HCT116 (cell line): ENCODE measurements around the gene SNCA. TPM values are rescaled to one million over a fixed set of nuclear protein-coding genes. Genes with fewer than 3 reads are reported as not detected.

Experiments
- ATAC-seq: fragments of 200-7000 bp; cut with Tn5 transposase; 2 replicates; pipeline ENCODE4 v1.9.1; 2020; ENCODE audit warnings: mild to moderate bottlenecking, moderate library complexity
- BruUV-seq: library from RNA; stranded (reverse); fragments of 400-500 nt; replicated peaks from 2 replicates; lab custom pipeline; 2021; lab: Mats Ljungman, UMichigan
- CTCF ChIA-PET: fragments of 300-600 bp; sonication (Branson Sonifier 250); formaldehyde crosslinking; loops from one replicate; lab custom pipeline; 2021; ENCODE audit warnings: antibody characterized with exemption; lab: Charles Lee
- POLR2A ChIA-PET: fragments of 300-600, 350-600 bp; sonication (Branson Sonifier 250); formaldehyde crosslinking; loops from one replicate; lab custom pipeline; 2021; ENCODE audit warnings: antibody characterized with exemption; lab: Charles Lee
- RAD21 ChIA-PET, 2 experiments: fragments of 300-600 bp; sonication (Branson Sonifier 250); formaldehyde crosslinking; loops; one replicate each; lab custom pipeline; 2023; ENCODE audit warnings: low total read pairs in 2 of 2; ENCODE audit not compliant: uncharacterized antibody in 2 of 2, unreplicated experiment in 2 of 2, low non-redundant PET in 1 of 2; lab: Charles Lee
- DNase-seq: peaks from one replicate; pipeline ENCODE4 v3.0.0-alpha.2; 2010; ENCODE audit warnings: low read depth, low spot score
- H2AFZ ChIP-seq: fragments of 200-600 bp; shearing (Covaris generic), sonication (generic); 2 replicates; pipeline ENCODE4 v1.6.1; 2017; ENCODE audit warnings: low read depth, mixed run types, mixed read lengths, antibody characterized with exemption, low read length; ENCODE audit not compliant: poor library complexity, severe bottlenecking
- H3K27ac ChIP-seq: 2 replicates; pipeline ENCODE4 v1.5.1; 2012; ENCODE audit warnings: low read depth, low read length
- H3K27me3 ChIP-seq: fragments of 200-600 bp; sonication (generic); 2 replicates; pipeline ENCODE4 v1.6.1; 2016; ENCODE audit warnings: mixed run types, low read length, mixed read lengths; ENCODE audit not compliant: insufficient read depth
- H3K36me3 ChIP-seq, 2 experiments: fragments of 200-500 bp in 1 of 2; fragments of 200-600 bp in 1 of 2; sonication (Bioruptor generic) in 1 of 2; sonication (generic) in 1 of 2; 2 replicates each; pipeline versions ENCODE4 v1.5.1 to v1.6.1; 2014 to 2016; ENCODE audit warnings: low read length in 2 of 2, inconsistent platforms in 1 of 2, mixed read lengths in 1 of 2, mixed run types in 1 of 2; ENCODE audit not compliant: insufficient read depth in 2 of 2, control insufficient read depth in 1 of 2
- H3K4me1 ChIP-seq, 2 experiments: fragments of 200-600 bp in 1 of 2; sonication (generic) in 1 of 2; 2 replicates each; pipeline versions ENCODE4 v1.5.1 to v1.6.1; 2012 to 2017; ENCODE audit warnings: low read length in 2 of 2, inconsistent platforms in 1 of 2, mild to moderate bottlenecking in 1 of 2, mixed read lengths in 1 of 2, mixed run types in 1 of 2, moderate library complexity in 1 of 2; ENCODE audit not compliant: insufficient read depth in 2 of 2, control insufficient read depth in 1 of 2
- H3K4me2 ChIP-seq: fragments of 200-600 bp; sonication (generic); 2 replicates; pipeline ENCODE4 v1.6.1; 2017; ENCODE audit warnings: mixed run types, low read length, mixed read lengths
- H3K4me3 ChIP-seq, 2 experiments: fragments of 200-600 bp in 1 of 2; sonication (generic) in 1 of 2; replicated peaks in 1 of 2; 2 replicates each; pipeline ENCODE4 v1.5.1; 2011 to 2016; ENCODE audit warnings: low read length in 2 of 2, control low read depth in 1 of 2, low read depth in 1 of 2, mild to moderate bottlenecking in 1 of 2, mixed read lengths in 1 of 2, mixed run types in 1 of 2
- H3K79me2 ChIP-seq: fragments of 200-600 bp; sonication (generic); 2 replicates; pipeline ENCODE4 v1.6.1; 2017; ENCODE audit warnings: mild to moderate bottlenecking, mixed run types, low read length, moderate library complexity, mixed read lengths; ENCODE audit not compliant: insufficient read depth
- H3K9ac ChIP-seq: fragments of 200-600 bp; sonication (generic); 2 replicates; pipeline ENCODE4 v1.6.1; 2016; ENCODE audit warnings: low read length, mixed read lengths
- H3K9me2 ChIP-seq: fragments of 200-600 bp; sonication (generic), shearing (Covaris generic); 2 replicates; pipeline ENCODE4 v1.6.1; 2017; ENCODE audit warnings: mixed run types, mild to moderate bottlenecking, moderate library complexity; ENCODE audit not compliant: insufficient read depth
- H3K9me3 ChIP-seq, 2 experiments: fragments of 200-500 bp in 1 of 2; fragments of 200-600 bp in 1 of 2; sonication (Bioruptor generic) in 1 of 2; sonication (generic) in 1 of 2; 2 replicates each; pipeline ENCODE4 v1.6.1; 2014 to 2017; ENCODE audit warnings: low read length in 2 of 2, mixed read lengths in 2 of 2, inconsistent platforms in 1 of 2, low read depth in 1 of 2, mild to moderate bottlenecking in 1 of 2, mixed run types in 1 of 2, moderate library complexity in 1 of 2; ENCODE audit not compliant: control insufficient read depth in 1 of 2, insufficient read depth in 1 of 2
- H4K20me1 ChIP-seq: fragments of 200-600 bp; sonication (generic), shearing (Covaris generic); 2 replicates; pipeline ENCODE4 v1.6.1; 2017; ENCODE audit warnings: mixed run types, mild to moderate bottlenecking, moderate library complexity; ENCODE audit not compliant: insufficient read depth
- CBX3 ChIP-seq: IDR thresholded peaks from 2 replicates; pipeline ENCODE4 v1.6.1; 2012; ENCODE audit warnings: low read depth
- EGR1 ChIP-seq: IDR thresholded peaks from 2 replicates; pipeline ENCODE4 v1.6.1; 2012; ENCODE audit warnings: low read depth
- ELF1 ChIP-seq: IDR thresholded peaks from 2 replicates; pipeline ENCODE4 v1.6.1; 2012; ENCODE audit warnings: low read depth, borderline replicate concordance
- EZH2 ChIP-seq: fragments of 200-600 bp; sonication (generic); IDR thresholded peaks from 2 replicates; pipeline ENCODE4 v1.6.1; 2017; ENCODE audit warnings: antibody characterized with exemption, mixed run types
- FOSL1 ChIP-seq: IDR thresholded peaks from 2 replicates; pipeline ENCODE4 v1.6.1; 2012; ENCODE audit warnings: low read depth
- JUND ChIP-seq: IDR thresholded peaks from 2 replicates; pipeline ENCODE4 v1.6.1; 2012
- POLR2A ChIP-seq: IDR thresholded peaks from 2 replicates; pipeline ENCODE4 v1.7.0; 2011; ENCODE audit warnings: borderline replicate concordance; ENCODE audit not compliant: insufficient read depth, insufficient read length; ENCODE audit errors: extremely low read depth
- SP1 ChIP-seq: IDR thresholded peaks from 2 replicates; pipeline ENCODE4 v1.6.1; 2012; ENCODE audit warnings: low read depth
- SRF ChIP-seq: IDR thresholded peaks from 2 replicates; pipeline ENCODE4 v1.6.1; 2012; ENCODE audit warnings: low read depth
- YY1 ChIP-seq: IDR thresholded peaks from 2 replicates; pipeline ENCODE4 v1.6.1; 2011; ENCODE audit warnings: low read length, low read depth, moderate library complexity, mild to moderate bottlenecking; ENCODE audit not compliant: insufficient replicate concordance; ENCODE audit errors: extremely low read depth
- ZFX ChIP-seq: fragments of 450-650 bp; IDR thresholded peaks from 2 replicates; pipeline ENCODE4 v1.6.1; 2017
- intact Hi-C: fragments of 100-400 bp; cut with micrococcal nuclease; formaldehyde crosslinking; loops from 2 replicates; pipeline ENCODE4 v1.10.0; 2022
- total RNA-seq: library from RNA; stranded (reverse); gene quantifications from one replicate; pipeline ENCODE4 v1.2.1, GENCODE V29; 2021; ENCODE audit not compliant: unreplicated experiment
- TF ChIP-seq, protein P1 (sequence below): IDR thresholded peaks from 2 replicates; pipeline ENCODE4 v1.6.1; 2012
- TF ChIP-seq, protein P2 (sequence below), 3 experiments: fragments of 200-600 bp in 1 of 3; sonication (generic) in 1 of 3; IDR thresholded peaks in 2 of 3; conservative IDR thresholded peaks in 1 of 3; 2 replicates each; pipeline ENCODE4 v1.5.1; 2012 to 2017; ENCODE audit warnings: low read depth in 2 of 3, low read length in 2 of 3, antibody characterized with exemption in 1 of 3, borderline replicate concordance in 1 of 3, control low read depth in 1 of 3, mild to moderate bottlenecking in 1 of 3, mixed read lengths in 1 of 3, mixed run types in 1 of 3, moderate library complexity in 1 of 3; ENCODE audit not compliant: insufficient read depth in 1 of 3
- TF ChIP-seq, protein P3 (sequence below): IDR thresholded peaks from 2 replicates; pipeline ENCODE4 v1.6.1; 2011; ENCODE audit warnings: mild to moderate bottlenecking, low read length, moderate library complexity; ENCODE audit not compliant: insufficient replicate concordance; ENCODE audit errors: extremely low read depth
- TF ChIP-seq, protein P4 (sequence below): IDR thresholded peaks from 2 replicates; pipeline ENCODE4 v1.6.1; 2012; ENCODE audit warnings: low read depth

SNCA gene
- total RNA-seq, 1 experiment from 2014 or later: 1.0 TPM

DNA sequence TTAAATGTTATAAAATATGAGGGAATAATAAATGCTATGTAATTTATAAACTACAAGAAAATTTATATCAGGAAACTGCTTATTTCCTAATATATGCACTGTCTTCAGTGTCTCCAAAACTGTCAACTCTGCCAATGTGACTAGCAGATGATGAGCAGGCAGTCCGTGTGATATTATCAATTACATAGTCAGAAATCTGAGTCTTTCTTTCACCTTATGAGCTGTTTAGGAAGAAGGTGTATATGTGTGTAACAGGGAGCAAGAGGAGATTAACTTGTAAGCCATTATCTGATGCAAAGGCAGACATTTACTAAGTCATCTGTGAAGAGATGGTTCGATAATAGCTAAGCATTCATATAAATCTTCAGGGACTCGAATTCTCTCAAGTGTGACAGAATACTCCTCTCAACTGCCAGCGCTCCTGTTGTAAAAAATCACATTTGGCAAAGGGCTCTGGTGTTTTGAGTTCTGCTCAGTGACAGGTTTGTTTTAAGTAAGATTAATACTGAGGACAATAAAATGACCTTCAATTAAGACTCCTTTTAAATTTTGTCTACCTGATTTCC is 79.7 kb downstream of the SNCA start:
- Histone ChIP-seq H4K20me1 (no peaks in the 10 kb centered on the region), H3K9ac (no peak overlapping the region), H3K9me2 (no peaks in the 10 kb centered on the region), H3K4me1 (peaks cover 16 to 17% of the 10 kb centered on the region in 2 experiments; a peak in 3 of 4 replicates), H3K36me3 (no peaks in the 10 kb centered on the region), H3K27ac (no peak overlapping the region), H3K79me2 (no peaks in the 10 kb centered on the region), H3K4me2 (no peak overlapping the region), H3K27me3 (no peaks in the 10 kb centered on the region), H3K4me3 (no peak overlapping the region), H3K9me3 (no peaks in the 10 kb centered on the region), H2AFZ (no peak overlapping the region)
- no TSS peak for BruUV-seq
- intact Hi-C loops: no loop called here
- ChIA-PET RAD21 (no interaction called here), POLR2A (no interaction called here), CTCF (no interaction called here)
- DNase-seq: no peak
- ATAC-seq: no peak
- TF ChIP-seq FOSL1: no peak
- no peak for TF ChIP-seq JUND
- TF ChIP-seq EGR1: no peak
- no peak for TF ChIP-seq POLR2A
- no peak for TF ChIP-seq CBX3
- TF ChIP-seq SP1: no peak
- TF ChIP-seq YY1: no peak
- TF ChIP-seq, protein P1, sequence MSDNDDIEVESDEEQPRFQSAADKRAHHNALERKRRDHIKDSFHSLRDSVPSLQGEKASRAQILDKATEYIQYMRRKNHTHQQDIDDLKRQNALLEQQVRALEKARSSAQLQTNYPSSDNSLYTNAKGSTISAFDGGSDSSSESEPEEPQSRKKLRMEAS: no peak
- TF ChIP-seq, protein P2, sequence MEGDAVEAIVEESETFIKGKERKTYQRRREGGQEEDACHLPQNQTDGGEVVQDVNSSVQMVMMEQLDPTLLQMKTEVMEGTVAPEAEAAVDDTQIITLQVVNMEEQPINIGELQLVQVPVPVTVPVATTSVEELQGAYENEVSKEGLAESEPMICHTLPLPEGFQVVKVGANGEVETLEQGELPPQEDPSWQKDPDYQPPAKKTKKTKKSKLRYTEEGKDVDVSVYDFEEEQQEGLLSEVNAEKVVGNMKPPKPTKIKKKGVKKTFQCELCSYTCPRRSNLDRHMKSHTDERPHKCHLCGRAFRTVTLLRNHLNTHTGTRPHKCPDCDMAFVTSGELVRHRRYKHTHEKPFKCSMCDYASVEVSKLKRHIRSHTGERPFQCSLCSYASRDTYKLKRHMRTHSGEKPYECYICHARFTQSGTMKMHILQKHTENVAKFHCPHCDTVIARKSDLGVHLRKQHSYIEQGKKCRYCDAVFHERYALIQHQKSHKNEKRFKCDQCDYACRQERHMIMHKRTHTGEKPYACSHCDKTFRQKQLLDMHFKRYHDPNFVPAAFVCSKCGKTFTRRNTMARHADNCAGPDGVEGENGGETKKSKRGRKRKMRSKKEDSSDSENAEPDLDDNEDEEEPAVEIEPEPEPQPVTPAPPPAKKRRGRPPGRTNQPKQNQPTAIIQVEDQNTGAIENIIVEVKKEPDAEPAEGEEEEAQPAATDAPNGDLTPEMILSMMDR (IDR thresholded peaks at IDR 0.05 in 2 of 3, conservative IDR thresholded peaks at IDR 0.05 in 1 of 3; ENCODE audit: borderline replicate concordance in 1 of 3, insufficient read depth in 1 of 3, low read depth in 2 of 3, low read length in 2 of 3): no peak
- TF ChIP-seq SRF: no peak
- TF ChIP-seq, protein P3, sequence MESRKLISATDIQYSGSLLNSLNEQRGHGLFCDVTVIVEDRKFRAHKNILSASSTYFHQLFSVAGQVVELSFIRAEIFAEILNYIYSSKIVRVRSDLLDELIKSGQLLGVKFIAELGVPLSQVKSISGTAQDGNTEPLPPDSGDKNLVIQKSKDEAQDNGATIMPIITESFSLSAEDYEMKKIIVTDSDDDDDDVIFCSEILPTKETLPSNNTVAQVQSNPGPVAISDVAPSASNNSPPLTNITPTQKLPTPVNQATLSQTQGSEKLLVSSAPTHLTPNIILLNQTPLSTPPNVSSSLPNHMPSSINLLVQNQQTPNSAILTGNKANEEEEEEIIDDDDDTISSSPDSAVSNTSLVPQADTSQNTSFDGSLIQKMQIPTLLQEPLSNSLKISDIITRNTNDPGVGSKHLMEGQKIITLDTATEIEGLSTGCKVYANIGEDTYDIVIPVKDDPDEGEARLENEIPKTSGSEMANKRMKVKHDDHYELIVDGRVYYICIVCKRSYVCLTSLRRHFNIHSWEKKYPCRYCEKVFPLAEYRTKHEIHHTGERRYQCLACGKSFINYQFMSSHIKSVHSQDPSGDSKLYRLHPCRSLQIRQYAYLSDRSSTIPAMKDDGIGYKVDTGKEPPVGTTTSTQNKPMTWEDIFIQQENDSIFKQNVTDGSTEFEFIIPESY: no peak
- TF ChIP-seq ZFX: no peak
- TF ChIP-seq ELF1: no peak
- TF ChIP-seq, protein P4, sequence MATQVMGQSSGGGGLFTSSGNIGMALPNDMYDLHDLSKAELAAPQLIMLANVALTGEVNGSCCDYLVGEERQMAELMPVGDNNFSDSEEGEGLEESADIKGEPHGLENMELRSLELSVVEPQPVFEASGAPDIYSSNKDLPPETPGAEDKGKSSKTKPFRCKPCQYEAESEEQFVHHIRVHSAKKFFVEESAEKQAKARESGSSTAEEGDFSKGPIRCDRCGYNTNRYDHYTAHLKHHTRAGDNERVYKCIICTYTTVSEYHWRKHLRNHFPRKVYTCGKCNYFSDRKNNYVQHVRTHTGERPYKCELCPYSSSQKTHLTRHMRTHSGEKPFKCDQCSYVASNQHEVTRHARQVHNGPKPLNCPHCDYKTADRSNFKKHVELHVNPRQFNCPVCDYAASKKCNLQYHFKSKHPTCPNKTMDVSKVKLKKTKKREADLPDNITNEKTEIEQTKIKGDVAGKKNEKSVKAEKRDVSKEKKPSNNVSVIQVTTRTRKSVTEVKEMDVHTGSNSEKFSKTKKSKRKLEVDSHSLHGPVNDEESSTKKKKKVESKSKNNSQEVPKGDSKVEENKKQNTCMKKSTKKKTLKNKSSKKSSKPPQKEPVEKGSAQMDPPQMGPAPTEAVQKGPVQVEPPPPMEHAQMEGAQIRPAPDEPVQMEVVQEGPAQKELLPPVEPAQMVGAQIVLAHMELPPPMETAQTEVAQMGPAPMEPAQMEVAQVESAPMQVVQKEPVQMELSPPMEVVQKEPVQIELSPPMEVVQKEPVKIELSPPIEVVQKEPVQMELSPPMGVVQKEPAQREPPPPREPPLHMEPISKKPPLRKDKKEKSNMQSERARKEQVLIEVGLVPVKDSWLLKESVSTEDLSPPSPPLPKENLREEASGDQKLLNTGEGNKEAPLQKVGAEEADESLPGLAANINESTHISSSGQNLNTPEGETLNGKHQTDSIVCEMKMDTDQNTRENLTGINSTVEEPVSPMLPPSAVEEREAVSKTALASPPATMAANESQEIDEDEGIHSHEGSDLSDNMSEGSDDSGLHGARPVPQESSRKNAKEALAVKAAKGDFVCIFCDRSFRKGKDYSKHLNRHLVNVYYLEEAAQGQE: no peak
- no peak for TF ChIP-seq EZH2
